Mesothelial cell of epicardium (in vitro differentiated cells): Measurements from ENCODE around the gene STAP1. TPM values are rescaled to one million over a fixed set of nuclear protein-coding genes. Genes with fewer than 3 reads are reported as not detected.

ENCODE experiments used
- DNase-seq, 2 experiments: peaks; one replicate each; pipeline ENCODE4 v3.0.0; 2021; ENCODE audit warnings: low spot score in 2 of 2; ENCODE audit not compliant: unreplicated experiment in 2 of 2
- H3K27ac Mint-ChIP-seq: 2 replicates; pipeline ENCODE4 v1.8.0; 2021; ENCODE audit warnings: mixed read lengths
- H3K27me3 Mint-ChIP-seq: 2 replicates; pipeline ENCODE4 v1.8.0; 2021; ENCODE audit warnings: low read depth, mixed read lengths
- H3K36me3 Mint-ChIP-seq: 2 replicates; pipeline ENCODE4 v1.8.0; 2021; ENCODE audit warnings: mixed read lengths
- H3K4me1 Mint-ChIP-seq: 2 replicates; pipeline ENCODE4 v1.8.0; 2021; ENCODE audit warnings: mixed read lengths
- H3K4me3 Mint-ChIP-seq: 2 replicates; pipeline ENCODE4 v1.8.0; 2021; ENCODE audit warnings: mild to moderate bottlenecking, moderate library complexity, mixed read lengths
- H3K9me3 Mint-ChIP-seq: 2 replicates; pipeline ENCODE4 v1.8.0; 2021; ENCODE audit warnings: mixed read lengths
- total RNA-seq: library from RNA; stranded (reverse); gene quantifications from 3 replicates; pipeline ENCODE4 v1.2.1, GENCODE V29; 2021
- TF ChIP-seq, protein P1 (sequence below): fragments of 200-600 bp; sonication (generic); IDR thresholded peaks from one replicate; pipeline ENCODE4 v1.5.0; 2021; ENCODE audit warnings: antibody characterized with exemption; ENCODE audit not compliant: unreplicated experiment

STAP1 gene
- total RNA-seq, 1 donor from 2014 or later = not detected

DNA sequence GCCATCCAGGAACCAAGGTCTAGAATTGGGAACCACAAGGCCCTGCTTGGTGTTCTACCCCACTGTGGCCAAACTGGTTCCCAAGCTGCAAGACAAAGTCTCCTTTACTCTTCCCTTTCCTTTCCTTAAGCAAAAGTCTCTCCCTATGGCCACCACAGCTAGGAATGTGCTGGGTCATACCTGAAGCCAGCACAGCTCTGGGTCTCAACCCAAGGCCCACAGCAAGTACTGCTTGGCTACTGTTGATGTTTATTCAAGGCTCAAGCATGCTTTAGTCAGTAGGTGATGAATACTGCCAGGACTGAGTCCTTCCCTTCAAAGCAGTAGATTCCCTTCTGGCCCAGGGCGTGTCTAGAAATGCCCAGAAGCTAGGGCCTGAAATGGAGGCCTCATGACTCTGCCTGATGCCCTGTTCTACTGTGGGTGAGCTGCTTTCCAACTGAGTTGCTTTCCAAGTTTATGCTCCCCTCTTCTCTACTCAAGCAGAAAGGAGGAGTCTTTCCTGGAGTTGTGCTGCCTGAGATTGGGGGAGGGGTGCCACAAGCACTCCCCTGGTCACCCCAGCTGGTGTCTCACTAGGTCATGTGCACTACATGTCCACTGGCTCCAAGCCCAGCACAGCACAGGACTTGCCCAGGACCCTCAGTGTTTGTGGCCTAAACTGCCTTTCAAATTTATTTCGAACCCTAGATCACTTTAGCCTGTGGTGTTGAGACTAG lies 44.9 kb downstream of the STAP1 start:
- H3K9me3 Mint-ChIP-seq = peaks cover 41% of the 10 kb centered on the region
- no peaks in the 10 kb centered on the region for H3K27me3 Mint-ChIP-seq
- TF ChIP-seq, protein P1, sequence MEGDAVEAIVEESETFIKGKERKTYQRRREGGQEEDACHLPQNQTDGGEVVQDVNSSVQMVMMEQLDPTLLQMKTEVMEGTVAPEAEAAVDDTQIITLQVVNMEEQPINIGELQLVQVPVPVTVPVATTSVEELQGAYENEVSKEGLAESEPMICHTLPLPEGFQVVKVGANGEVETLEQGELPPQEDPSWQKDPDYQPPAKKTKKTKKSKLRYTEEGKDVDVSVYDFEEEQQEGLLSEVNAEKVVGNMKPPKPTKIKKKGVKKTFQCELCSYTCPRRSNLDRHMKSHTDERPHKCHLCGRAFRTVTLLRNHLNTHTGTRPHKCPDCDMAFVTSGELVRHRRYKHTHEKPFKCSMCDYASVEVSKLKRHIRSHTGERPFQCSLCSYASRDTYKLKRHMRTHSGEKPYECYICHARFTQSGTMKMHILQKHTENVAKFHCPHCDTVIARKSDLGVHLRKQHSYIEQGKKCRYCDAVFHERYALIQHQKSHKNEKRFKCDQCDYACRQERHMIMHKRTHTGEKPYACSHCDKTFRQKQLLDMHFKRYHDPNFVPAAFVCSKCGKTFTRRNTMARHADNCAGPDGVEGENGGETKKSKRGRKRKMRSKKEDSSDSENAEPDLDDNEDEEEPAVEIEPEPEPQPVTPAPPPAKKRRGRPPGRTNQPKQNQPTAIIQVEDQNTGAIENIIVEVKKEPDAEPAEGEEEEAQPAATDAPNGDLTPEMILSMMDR = no peak
- H3K4me1 Mint-ChIP-seq = no peaks in the 10 kb centered on the region
- H3K4me3 Mint-ChIP-seq = no peak overlapping the region
- peaks cover 3% of the 10 kb centered on the region for H3K36me3 Mint-ChIP-seq
- no peak for DNase-seq
- H3K27ac Mint-ChIP-seq = no peak overlapping the region

DNA sequence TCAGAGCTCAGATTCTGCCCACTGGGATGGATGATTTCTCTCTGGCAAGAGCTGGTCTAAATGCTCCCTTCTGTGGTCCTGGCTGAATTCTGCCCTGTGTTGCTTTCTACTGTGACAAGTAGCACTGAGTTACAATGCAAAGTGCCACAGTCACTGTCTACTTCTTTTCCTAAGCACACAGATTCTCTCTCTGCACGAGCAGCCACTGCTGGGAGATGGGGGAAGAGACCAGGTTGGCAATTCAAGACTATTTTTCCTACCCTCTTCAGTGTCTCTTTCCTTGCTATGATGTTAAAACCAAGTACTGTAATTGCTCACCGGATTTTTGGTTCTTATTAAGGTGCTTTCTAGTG lies 45.5 kb downstream of the STAP1 start:
- peaks cover 36% of the 10 kb centered on the region for H3K9me3 Mint-ChIP-seq
- H3K36me3 Mint-ChIP-seq = peaks cover 4% of the 10 kb centered on the region
- no peaks in the 10 kb centered on the region for H3K27me3 Mint-ChIP-seq
- TF ChIP-seq, protein P1 = no peak
- no peak for DNase-seq
- no peak overlapping the region for H3K27ac Mint-ChIP-seq
- no peak overlapping the region for H3K4me3 Mint-ChIP-seq
- H3K4me1 Mint-ChIP-seq = no peaks in the 10 kb centered on the region

DNA sequence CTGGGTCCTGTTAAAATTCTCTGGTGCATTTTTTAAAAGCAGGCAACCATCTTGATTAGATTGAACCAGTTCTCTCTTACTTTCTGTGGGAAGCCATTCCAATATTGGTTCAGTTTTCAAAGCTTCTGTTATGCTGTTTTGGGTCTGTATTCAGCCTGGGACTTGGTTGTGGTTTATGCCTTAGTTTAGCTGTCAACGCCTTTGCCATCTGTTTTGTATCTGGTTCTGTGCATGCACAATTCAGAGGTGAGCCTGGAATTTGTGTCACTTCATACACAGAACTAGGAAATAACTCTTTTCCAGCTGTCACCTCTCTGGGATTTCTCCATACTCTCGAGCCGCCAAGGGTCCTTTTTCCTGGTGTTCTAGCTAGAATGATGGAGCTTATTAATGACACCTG lies 46.2 kb downstream of the STAP1 start:
- Mint-ChIP-seq H3K4me1 (no peaks in the 10 kb centered on the region), H3K9me3 (peaks cover 36% of the 10 kb centered on the region), H3K27ac (no peak overlapping the region), H3K36me3 (peaks cover 6% of the 10 kb centered on the region), H3K4me3 (no peak overlapping the region), H3K27me3 (no peaks in the 10 kb centered on the region)
- no peak for DNase-seq
- TF ChIP-seq, protein P1 = no peak

DNA sequence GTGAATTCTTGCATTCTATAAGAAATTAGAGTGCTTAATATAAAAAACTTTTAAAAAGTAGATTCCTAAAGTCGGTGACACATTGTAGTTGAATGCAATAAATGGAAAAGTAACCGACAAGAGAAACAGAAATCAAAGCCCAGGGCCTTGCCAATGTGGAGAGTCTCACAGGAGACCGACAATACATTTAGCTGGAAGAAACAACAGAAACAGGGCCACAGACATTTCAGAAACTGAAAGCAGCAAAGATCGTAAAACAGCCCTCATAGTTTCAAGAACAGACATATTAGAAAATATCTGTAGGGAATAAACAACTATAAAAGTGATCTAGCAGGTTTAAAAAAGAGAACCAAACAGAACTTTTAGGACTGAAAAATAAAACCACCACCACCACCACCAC lies 49.5 kb downstream of the STAP1 start:
- H3K9me3 Mint-ChIP-seq = peaks cover 21% of the 10 kb centered on the region
- peak overlapping the region; percentile 31 for H3K27ac Mint-ChIP-seq
- no peak for DNase-seq
- H3K27me3 Mint-ChIP-seq = no peaks in the 10 kb centered on the region
- no peak overlapping the region for H3K4me3 Mint-ChIP-seq
- TF ChIP-seq, protein P1 = no peak
- H3K4me1 Mint-ChIP-seq = no peaks in the 10 kb centered on the region
- peaks cover 18% of the 10 kb centered on the region for H3K36me3 Mint-ChIP-seq

DNA sequence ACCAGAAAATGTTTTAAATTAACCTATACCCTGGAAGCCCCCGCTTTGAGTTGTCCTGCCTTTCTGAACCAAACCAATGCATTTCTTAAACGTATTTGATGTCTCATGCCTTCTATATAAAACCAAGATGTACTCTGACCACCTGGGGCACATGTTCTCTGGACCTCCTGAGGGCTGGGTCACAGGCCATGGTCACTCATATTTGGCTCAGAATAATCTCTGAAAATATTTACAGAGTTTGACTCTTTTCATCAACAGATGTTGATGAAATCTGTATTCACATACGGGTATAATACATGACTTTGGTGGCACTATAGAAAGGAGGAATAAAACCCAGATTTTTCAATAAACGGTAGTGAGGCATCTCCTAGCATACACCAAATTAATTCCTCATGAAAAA lies 55.7 kb downstream of the STAP1 start:
- DNase-seq = no peak
- no peak overlapping the region for H3K4me3 Mint-ChIP-seq
- peaks cover 51% of the 10 kb centered on the region for H3K36me3 Mint-ChIP-seq
- H3K27ac Mint-ChIP-seq = no peak overlapping the region
- H3K27me3 Mint-ChIP-seq = no peaks in the 10 kb centered on the region
- H3K4me1 Mint-ChIP-seq = no peaks in the 10 kb centered on the region
- TF ChIP-seq, protein P1 = no peak
- H3K9me3 Mint-ChIP-seq = peaks cover 35% of the 10 kb centered on the region

DNA sequence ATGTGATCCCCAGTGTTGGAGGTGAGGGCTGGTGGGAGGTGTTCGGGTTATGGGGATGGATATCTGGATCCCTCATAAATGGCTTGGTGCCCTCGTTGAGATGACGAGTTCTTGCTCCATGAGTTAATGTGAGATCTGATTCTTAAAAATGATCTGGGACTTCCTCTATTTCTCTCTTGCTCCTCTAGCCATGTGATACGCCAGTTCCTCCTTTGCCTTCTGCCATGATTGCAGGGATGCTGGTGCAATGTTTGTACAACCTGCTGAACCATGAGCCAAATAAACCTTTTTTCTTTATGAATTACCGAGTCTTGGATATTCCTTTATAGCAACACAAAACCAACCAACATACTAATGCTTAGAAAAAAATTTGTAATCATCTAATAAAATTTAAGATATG lies 56.6 kb downstream of the STAP1 start:
- H3K4me3 Mint-ChIP-seq = no peak overlapping the region
- no peak for DNase-seq
- H3K9me3 Mint-ChIP-seq = peaks cover 31% of the 10 kb centered on the region
- H3K27me3 Mint-ChIP-seq = no peaks in the 10 kb centered on the region
- TF ChIP-seq, protein P1 = no peak
- H3K36me3 Mint-ChIP-seq = peaks cover 50% of the 10 kb centered on the region
- no peaks in the 10 kb centered on the region for H3K4me1 Mint-ChIP-seq
- no peak overlapping the region for H3K27ac Mint-ChIP-seq
